ENCODE data around the gene GGTLC2.

GGTLC2 gene

GRCh38 chr22:22673099-22673498 is 28.7 kb downstream of the GGTLC2 start:
- H3K79me2 ChIP-seq (ENCODE audit: low read length) = no peaks in the 10 kb centered on the region
- no peaks in the 10 kb centered on the region for H4K20me1 ChIP-seq (ENCODE audit: insufficient read depth, low read length)
- no peaks in the 10 kb centered on the region for H3K9me3 ChIP-seq (ENCODE audit: insufficient read depth, low read length)
- H3K36me3 ChIP-seq (replicated peaks; ENCODE audit: low read depth, low read length) = peaks cover 2% of the 10 kb centered on the region
- H3K27me3 ChIP-seq (ENCODE audit: low read depth, low read length) = no peaks in the 10 kb centered on the region
- H3K4me1 ChIP-seq (ENCODE audit: low read length) = peaks cover 4% of the 10 kb centered on the region; the same call in 1 of the 2 replicates
- no peak overlapping the region for H3K4me2 ChIP-seq (ENCODE audit: low read length)
- H3K4me3 ChIP-seq (ENCODE audit: low read length) = no peak overlapping the region
- H3K27ac ChIP-seq (ENCODE audit: low read length) = no peak overlapping the region
- no peak for TF ChIP-seq CTCF (IDR thresholded peaks at IDR 0.05; ENCODE audit: low read depth, low read length)
- no peak overlapping the region for H3K9ac ChIP-seq (ENCODE audit: low read length)
- no peak overlapping the region for H2AFZ ChIP-seq (ENCODE audit: low read depth, low read length)

- no peak overlapping the region for H2AFZ ChIP-seq (ENCODE audit: low read depth, low read length)
- no peak overlapping the region for H3K4me2 ChIP-seq (ENCODE audit: low read length)
- no peak overlapping the region for H3K9ac ChIP-seq (ENCODE audit: low read length)
- H3K27me3 ChIP-seq (ENCODE audit: low read depth, low read length) = no peaks in the 10 kb centered on the region
- H3K36me3 ChIP-seq (replicated peaks; ENCODE audit: low read depth, low read length) = peaks cover 2% of the 10 kb centered on the region
- no peaks in the 10 kb centered on the region for H3K79me2 ChIP-seq (ENCODE audit: low read length)
- TF ChIP-seq EZH2phosphoT487 (IDR thresholded peaks at IDR 0.05; ENCODE audit: low read depth) (no peak), CTCF (IDR thresholded peaks at IDR 0.05; ENCODE audit: low read depth, low read length) (no peak)
- H3K9me3 ChIP-seq (ENCODE audit: insufficient read depth, low read length) = no peaks in the 10 kb centered on the region
- no peak overlapping the region for H3K27ac ChIP-seq (ENCODE audit: low read length)
- no peaks in the 10 kb centered on the region for H4K20me1 ChIP-seq (ENCODE audit: insufficient read depth, low read length)
- peaks cover 4% of the 10 kb centered on the region; the same call in 1 of the 2 replicates for H3K4me1 ChIP-seq (ENCODE audit: low read length)
- no peak overlapping the region for H3K4me3 ChIP-seq (ENCODE audit: low read length)
Measured at GRCh38 chr22:22673628-22674027, 29.2 kb downstream of the GGTLC2 start.

- Histone ChIP-seq H3K27ac (ENCODE audit: low read length) (no peak overlapping the region), H3K4me2 (ENCODE audit: low read length) (no peak overlapping the region), H3K9me3 (ENCODE audit: insufficient read depth, low read length) (no peaks in the 10 kb centered on the region), H3K79me2 (ENCODE audit: low read length) (no peaks in the 10 kb centered on the region), H2AFZ (ENCODE audit: low read depth, low read length) (no peak overlapping the region), H3K27me3 (ENCODE audit: low read depth, low read length) (no peaks in the 10 kb centered on the region), H4K20me1 (ENCODE audit: insufficient read depth, low read length) (no peaks in the 10 kb centered on the region), H3K4me1 (ENCODE audit: low read length) (peaks cover 4% of the 10 kb centered on the region; the same call in 1 of the 2 replicates), H3K9ac (ENCODE audit: low read length) (no peak overlapping the region), H3K4me3 (ENCODE audit: low read length) (no peak overlapping the region), H3K36me3 (replicated peaks; ENCODE audit: low read depth, low read length) (peaks cover 2% of the 10 kb centered on the region)
- TF ChIP-seq EZH2phosphoT487 (IDR thresholded peaks at IDR 0.05; ENCODE audit: low read depth) (no peak), CTCF (IDR thresholded peaks at IDR 0.05; ENCODE audit: low read depth, low read length) (no peak)
Measured at GRCh38 chr22:22674467-22674866, 30.1 kb downstream of the GGTLC2 start.

GRCh38 chr22:22678970-22679369 is 34.6 kb downstream of the GGTLC2 start:
- Histone ChIP-seq H2AFZ (ENCODE audit: low read depth, low read length) (no peak overlapping the region), H3K27ac (ENCODE audit: low read length) (no peak overlapping the region), H3K79me2 (ENCODE audit: low read length) (no peaks in the 10 kb centered on the region), H3K4me3 (ENCODE audit: low read length) (no peak overlapping the region), H4K20me1 (ENCODE audit: insufficient read depth, low read length) (no peaks in the 10 kb centered on the region), H3K36me3 (replicated peaks; ENCODE audit: low read depth, low read length) (no peaks in the 10 kb centered on the region), H3K9ac (ENCODE audit: low read length) (no peak overlapping the region), H3K9me3 (ENCODE audit: insufficient read depth, low read length) (no peaks in the 10 kb centered on the region), H3K4me2 (ENCODE audit: low read length) (no peak overlapping the region), H3K27me3 (ENCODE audit: low read depth, low read length) (no peaks in the 10 kb centered on the region), H3K4me1 (ENCODE audit: low read length) (no peaks in the 10 kb centered on the region; the same call in 1 of the 2 replicates)
- no peak for TF ChIP-seq EZH2phosphoT487 (IDR thresholded peaks at IDR 0.05; ENCODE audit: low read depth)
- no peak for TF ChIP-seq CTCF (IDR thresholded peaks at IDR 0.05; ENCODE audit: low read depth, low read length)
